H1 (cell line): ENCODE data around the gene HNRNPK. TPM values are rescaled to one million over a fixed set of nuclear protein-coding genes. Genes with fewer than 3 reads are reported as not detected.

Source experiments
- CTCF ChIA-PET: fragments of 300-600 bp; sonication (Branson Sonifier 250); formaldehyde crosslinking; loops from one replicate; lab custom pipeline; 2021; ENCODE audit not compliant: partially characterized antibody; lab: Charles Lee
- POLR2A ChIA-PET: fragments of 300-600 bp; sonication (Branson Sonifier 250); formaldehyde crosslinking; loops from one replicate; lab custom pipeline; 2021; ENCODE audit warnings: inconsistent platforms; ENCODE audit not compliant: partially characterized antibody; lab: Charles Lee
- DNase-seq, 2 experiments: peaks; one replicate each; pipeline versions ENCODE4 v3.0.0 to v3.0.0-alpha.2; 2010 to 2022; ENCODE audit warnings: low spot score in 2 of 2, low read depth in 1 of 2, mixed read lengths in 1 of 2
- FAIRE-seq: peaks from 2 replicates; lab custom pipeline; 2011; peaks lifted over from hg19 to GRCh38; lab: Jason Lieb, UNC
- H2AFZ ChIP-seq: 2 replicates; pipeline ENCODE4 v1.8.1; 2012; ENCODE audit warnings: low read length, inconsistent platforms
- H2AK5ac ChIP-seq: 2 replicates; pipeline ENCODE4 v1.6.1; 2013; ENCODE audit warnings: low read depth, low read length
- H2BK120ac ChIP-seq: replicated peaks from 2 replicates; pipeline ENCODE3; 2013; ENCODE audit warnings: low read depth, low read length, inconsistent platforms
- H2BK12ac ChIP-seq: 2 replicates; pipeline ENCODE4 v1.6.1; 2013; ENCODE audit warnings: low read depth, low read length
- H2BK15ac ChIP-seq: 2 replicates; pipeline ENCODE4 v1.6.1; 2013; ENCODE audit warnings: low read length
- H2BK20ac ChIP-seq: 2 replicates; pipeline ENCODE4 v1.6.1; 2013; ENCODE audit warnings: low read length
- H2BK5ac ChIP-seq: 2 replicates; pipeline ENCODE4 v1.6.1; 2013; ENCODE audit warnings: low read depth, low read length
- H3K14ac ChIP-seq: 2 replicates; pipeline ENCODE4 v1.6.1; 2013; ENCODE audit warnings: inconsistent platforms; ENCODE audit not compliant: insufficient read length
- H3K18ac ChIP-seq: 2 replicates; pipeline ENCODE4 v1.6.1; 2013; ENCODE audit warnings: low read length; ENCODE audit errors: extremely low read depth
- H3K23ac ChIP-seq: 2 replicates; pipeline ENCODE4 v1.6.1; 2013; ENCODE audit warnings: inconsistent platforms; ENCODE audit not compliant: insufficient read length
- H3K23me2 ChIP-seq: 2 replicates; pipeline ENCODE4 v1.6.1; 2013; ENCODE audit warnings: low read depth, low read length
- H3K27ac ChIP-seq: 2 replicates; pipeline ENCODE4 v1.6.1; 2011; ENCODE audit warnings: low read depth, low read length, inconsistent platforms
- H3K27me3 ChIP-seq, 4 experiments: replicated peaks in 1 of 4; 1 replicate in 1 of 4; 2 replicates in 3 of 4; pipeline versions ENCODE4 v1.6.1 to v1.8.1; 2011 to 2013; ENCODE audit warnings: low read length in 3 of 4, mild to moderate bottlenecking in 3 of 4, inconsistent platforms in 2 of 4, mixed read lengths in 2 of 4, moderate library complexity in 1 of 4; ENCODE audit not compliant: control insufficient read depth in 3 of 4, insufficient read depth in 3 of 4; ENCODE audit errors: extremely low read depth in 1 of 4
- H3K36me3 ChIP-seq, 4 experiments: 2 replicates each; pipeline versions ENCODE4 v1.6.1 to v1.8.1; 2011 to 2013; ENCODE audit warnings: mild to moderate bottlenecking in 4 of 4, low read length in 3 of 4, moderate library complexity in 2 of 4, control low read depth in 1 of 4, inconsistent platforms in 1 of 4; ENCODE audit not compliant: insufficient read depth in 4 of 4, control insufficient read depth in 2 of 4
- H3K4ac ChIP-seq: replicated peaks from 2 replicates; pipeline ENCODE3; 2013; ENCODE audit warnings: low read length, low read depth, mixed read lengths, inconsistent platforms; ENCODE audit not compliant: insufficient read length
- H3K4me1 ChIP-seq, 4 experiments: replicated peaks in 1 of 4; 1 replicate in 1 of 4; 2 replicates in 3 of 4; pipeline versions ENCODE4 v1.6.1 to v1.8.1; 2011 to 2013; ENCODE audit warnings: low read length in 3 of 4, inconsistent platforms in 2 of 4, mixed read lengths in 1 of 4; ENCODE audit not compliant: insufficient read depth in 4 of 4, control insufficient read depth in 3 of 4
- H3K4me2 ChIP-seq, 2 experiments: 2 replicates each; pipeline versions ENCODE4 v1.6.1 to v1.8.1; 2011 to 2013; ENCODE audit warnings: low read depth in 2 of 2, low read length in 2 of 2, control low read depth in 1 of 2, inconsistent platforms in 1 of 2, mild to moderate bottlenecking in 1 of 2; ENCODE audit not compliant: insufficient read depth in 1 of 2
- H3K4me3 ChIP-seq, 4 experiments: fragments of 200-600, 300-600 bp in 1 of 4; sonication (generic), shearing (Covaris generic), sonication (Bioruptor Twin) in 1 of 4; 2 replicates each; pipeline versions ENCODE4 v1.5.1 to v1.8.1; 2011 to 2016; ENCODE audit warnings: low read length in 4 of 4, low read depth in 3 of 4, control low read depth in 2 of 4, inconsistent platforms in 2 of 4, mild to moderate bottlenecking in 2 of 4, mixed read lengths in 1 of 4, moderate library complexity in 1 of 4; ENCODE audit not compliant: insufficient read depth in 2 of 4; ENCODE audit errors: extremely low read depth in 1 of 4
- H3K56ac ChIP-seq: replicated peaks from 2 replicates; pipeline ENCODE3; 2013; ENCODE audit warnings: low read depth, mild to moderate bottlenecking, mixed read lengths, low read length, inconsistent platforms; ENCODE audit not compliant: insufficient read length
- H3K79me1 ChIP-seq: 2 replicates; pipeline ENCODE4 v1.6.1; 2013; ENCODE audit warnings: low read depth, low read length, control low read depth
- H3K79me2 ChIP-seq, 2 experiments: 2 replicates each; pipeline versions ENCODE4 v1.6.1 to v1.8.1; 2012 to 2013; ENCODE audit warnings: low read length in 2 of 2, mild to moderate bottlenecking in 2 of 2, inconsistent platforms in 1 of 2; ENCODE audit not compliant: insufficient read depth in 2 of 2, control insufficient read depth in 1 of 2
- H3K9ac ChIP-seq, 4 experiments: replicated peaks in 1 of 4; 1 replicate in 1 of 4; 2 replicates in 3 of 4; pipeline versions ENCODE4 v1.6.1 to v1.8.1; 2011 to 2013; ENCODE audit warnings: low read depth in 3 of 4, low read length in 3 of 4, control low read depth in 2 of 4, mild to moderate bottlenecking in 2 of 4, moderate library complexity in 2 of 4, inconsistent platforms in 1 of 4; ENCODE audit errors: extremely low read depth in 1 of 4
- H3K9me3 ChIP-seq, 2 experiments: 2 replicates each; pipeline versions ENCODE4 v1.6.1 to v1.8.1; 2012 to 2013; ENCODE audit warnings: mild to moderate bottlenecking in 2 of 2, moderate library complexity in 2 of 2, control low read depth in 1 of 2, inconsistent platforms in 1 of 2, low read depth in 1 of 2, low read length in 1 of 2, mixed read lengths in 1 of 2; ENCODE audit not compliant: insufficient read depth in 2 of 2
- H4K20me1 ChIP-seq, 2 experiments: replicated peaks in 1 of 2; 2 replicates each; pipeline versions ENCODE3 to v1.8.1; 2011 to 2013; ENCODE audit warnings: inconsistent platforms in 2 of 2, low read length in 2 of 2, mild to moderate bottlenecking in 1 of 2; ENCODE audit not compliant: insufficient read depth in 2 of 2, control insufficient read depth in 1 of 2
- H4K5ac ChIP-seq: 2 replicates; pipeline ENCODE4 v1.6.1; 2013; ENCODE audit warnings: low read length, low read depth, mixed read lengths, inconsistent platforms; ENCODE audit not compliant: insufficient read length
- H4K8ac ChIP-seq: 2 replicates; pipeline ENCODE4 v1.8.0; 2013; ENCODE audit warnings: mild to moderate bottlenecking, moderate library complexity, low read length, inconsistent platforms; ENCODE audit not compliant: insufficient read depth; ENCODE audit errors: extremely low read depth
- H4K91ac ChIP-seq: replicated peaks from 2 replicates; pipeline ENCODE3; 2013; ENCODE audit warnings: low read length, mixed read lengths, inconsistent platforms; ENCODE audit not compliant: insufficient read length
- BCL11A ChIP-seq, 2 experiments: IDR thresholded peaks; one replicate each; pipeline ENCODE4 v1.6.1; 2011; ENCODE audit warnings: low read depth in 2 of 2, low read length in 2 of 2, mild to moderate bottlenecking in 2 of 2
- CHD1 ChIP-seq: IDR thresholded peaks from 2 replicates; pipeline ENCODE4 v1.6.1; 2012; ENCODE audit warnings: low read depth, low read length, improper control_type of control experiment
- CTBP2 ChIP-seq: IDR thresholded peaks from 2 replicates; pipeline ENCODE4 v1.7.0; 2011; ENCODE audit warnings: borderline replicate concordance, mild to moderate bottlenecking, moderate library complexity, mixed read lengths, low read length; ENCODE audit not compliant: insufficient read depth, insufficient read length
- GABPA ChIP-seq: IDR thresholded peaks from 2 replicates; pipeline ENCODE4 v1.6.1; 2011; ENCODE audit warnings: mild to moderate bottlenecking, low read length, moderate library complexity, borderline replicate concordance; ENCODE audit not compliant: insufficient read depth
- KDM1A ChIP-seq: fragments of 200-600, 300-600 bp; sonication (generic); IDR thresholded peaks from 2 replicates; pipeline ENCODE4 v1.7.1; 2016; ENCODE audit warnings: mild to moderate bottlenecking, low read length, borderline replicate concordance
- MAX ChIP-seq: IDR thresholded peaks from 2 replicates; pipeline ENCODE4 v1.6.1; 2012; ENCODE audit warnings: inconsistent platforms
- NRF1 ChIP-seq: IDR thresholded peaks from 2 replicates; pipeline ENCODE4 v1.6.1; 2011; ENCODE audit warnings: mild to moderate bottlenecking, low read depth, low read length, improper control_type of control experiment
- RNF2 ChIP-seq: fragments of 200-900, 300-1000 bp; sonication (generic); IDR thresholded peaks from 2 replicates; pipeline ENCODE4 v1.7.1; 2016; ENCODE audit warnings: borderline replicate concordance, low read depth, mild to moderate bottlenecking, antibody characterized with exemption, low read length; ENCODE audit not compliant: poor library complexity, severe bottlenecking; ENCODE audit errors: missing control alignments
- RXRA ChIP-seq: IDR thresholded peaks from 2 replicates; pipeline ENCODE4 v1.6.1; 2011; ENCODE audit warnings: low read depth, mild to moderate bottlenecking, low read length, moderate library complexity; ENCODE audit not compliant: insufficient read depth
- SIRT6 ChIP-seq: IDR thresholded peaks from one replicate; pipeline ENCODE4 v1.7.1; 2012; ENCODE audit warnings: low read length, inconsistent platforms
- SIX5 ChIP-seq: IDR thresholded peaks from 2 replicates; pipeline ENCODE4 v1.6.1; 2011; ENCODE audit warnings: mild to moderate bottlenecking, low read depth, low read length
- SP1 ChIP-seq: IDR thresholded peaks from 2 replicates; pipeline ENCODE4 v1.6.1; 2011; ENCODE audit warnings: low read depth, low read length
- SP4 ChIP-seq: IDR thresholded peaks from 2 replicates; pipeline ENCODE4 v1.6.1; 2012; ENCODE audit warnings: low read length, inconsistent platforms
- SUZ12 ChIP-seq: fragments of 200-600 bp; sonication (generic); IDR thresholded peaks from 2 replicates; pipeline ENCODE4 v1.6.1; 2012; ENCODE audit warnings: mild to moderate bottlenecking, inconsistent platforms, low read length, moderate library complexity, mixed read lengths
- TCF12 ChIP-seq: IDR thresholded peaks from 2 replicates; pipeline ENCODE4 v1.6.1; 2011; ENCODE audit warnings: low read depth, mild to moderate bottlenecking, low read length
- WGBS, 2 experiments: shearing (Covaris generic) in 1 of 2; methylation state at CpG; one replicate each; pipeline versions ENCODE4 v1.1.6 to v1.1.7; 2013 to 2015; ENCODE audit warnings: low lambda C conversion rate in 2 of 2, mixed read lengths in 2 of 2, inconsistent platforms in 1 of 2, low coverage in 1 of 2, missing lambda C conversion rate in 1 of 2; ENCODE audit not compliant: insufficient replicate concordance in 2 of 2, insufficient coverage in 1 of 2, insufficient read length in 1 of 2; ENCODE audit errors: extremely low coverage in 1 of 2, missing lambda C conversion rate in 1 of 2; 5-methylcytosine and 5-hydroxymethylcytosine counted together
- polyA plus RNA-seq, 7 experiments: library from polyadenylated mRNA; depleted of rRNA in 3 of 7; stranded (reverse) in 5 of 7; unstranded in 2 of 7; fragments of >200 nt in 5 of 7; fragments of 200-250 nt in 2 of 7; gene quantifications; 1 replicate in 5 of 7; 2 replicates in 1 of 7; 4 replicates in 1 of 7; pipeline versions ENCODE4 v1.2.1 to v1.2.3, GENCODE V29; 2011 to 2013; ENCODE audit warnings: missing spikeins in 2 of 7, mixed read lengths in 2 of 7
- total RNA-seq: library from RNA; stranded (reverse); fragmentation: NEBNext Ultra II Directional; extraction: Animal tissue kit (Norgen Biotek cat#: 25700); gene quantifications from 2 replicates; pipeline ENCODE4 v1.2.1, GENCODE V29; 2021

The HNRNPK gene
- total and polyA plus RNA-seq, 2 of the 8 experiments (the other 6 are each of a cell fraction or from before 2014, with no cell fraction given), result 414 to 887 TPM

- Histone ChIP-seq H3K14ac (no peak overlapping the region), H3K9me3 (no peaks in the 10 kb centered on the region), H3K56ac (no peak overlapping the region), H3K4ac (no peak overlapping the region), H3K23ac (no peak overlapping the region), H3K79me2 (no peaks in the 10 kb centered on the region), H3K4me1 (no peaks in the 10 kb centered on the region), H3K27ac (no peak overlapping the region), H3K4me3 (peak overlapping the region in 2 of 4 experiments; percentile 24 to 50; a peak in 2 of 8 replicates), H4K20me1 (no peaks in the 10 kb centered on the region), H2BK5ac (no peak overlapping the region), H2BK120ac (no peak overlapping the region), H2AK5ac (0 out of 2 replicates have a peak overlapping the region, but pooled peaks have one; percentile 39), H3K18ac (no peak overlapping the region), H4K8ac (no peak overlapping the region), H3K79me1 (no peaks in the 10 kb centered on the region), H4K5ac (no peak overlapping the region), H3K4me2 (peak overlapping the region; percentile 25 to 31; a peak in 2 of 4 replicates), H2BK15ac (no peak overlapping the region), H4K91ac (no peak overlapping the region), H2BK20ac (no peak overlapping the region), H3K36me3 (no peaks in the 10 kb centered on the region), H3K23me2 (no peaks in the 10 kb centered on the region), H3K27me3 (no peaks in the 10 kb centered on the region), H2BK12ac (no peak overlapping the region), H2AFZ (no peak overlapping the region), H3K9ac (no peak overlapping the region)
- no peak for DNase-seq
- no peak for FAIRE-seq
- WGBS, 2 experiments, result 89% methylated on average over 4 of the region's 4 CpGs; no CpG with 5 or more reads in 1 of the 2 experiments
- ChIA-PET CTCF (no interaction called here), POLR2A (interaction anchor here (0.8 to 9.2 kb wide), 5 partner anchors 10 to 36 kb away, joined by 3 to 102 read pairs (median 10); partner anchors contain the start of genes HNRNPK, KIF27 and RMI1)
- TF ChIP-seq RNF2, result no peak
- no peak for TF ChIP-seq SIRT6
- TF ChIP-seq TCF12, result no peak
- no peak for TF ChIP-seq SUZ12
- TF ChIP-seq KDM1A, result no peak
- no peak for TF ChIP-seq SP1
- TF ChIP-seq SP4, result no peak
- TF ChIP-seq RXRA, result no peak
- no peak for TF ChIP-seq BCL11A (IDR thresholded peaks at IDR 0.05; ENCODE audit: low read depth in 2 of 2, low read length in 2 of 2)
- no peak for TF ChIP-seq GABPA
- no peak for TF ChIP-seq CHD1
- TF ChIP-seq CTBP2, result no peak
- TF ChIP-seq MAX, result no peak
- no peak for TF ChIP-seq NRF1
- no peak for TF ChIP-seq SIX5
Observed at GRCh38 chr9:83957248-83957513, 22.8 kb downstream of the HNRNPK start.
